AG08395 (cell line): ENCODE data around the gene CCL11.

Experiments
- DNase-seq: peaks from one replicate; pipeline ENCODE4 v3.0.0; 2012; ENCODE audit warnings: mixed read lengths, low spot score

The CCL11 gene

GRCh38 chr17:34285286-34285792 is at the start of gene CCL11:
CCL11 (plus strand) TSS chr17:34285742; CDS start chr17:34285809, 67 bp downstream.
- no peak for DNase-seq

GRCh38 chr17:34236281-34236892 is 49.2 kb upstream of the CCL11 start:
- DNase-seq = no peak

GRCh38 chr17:34237458-34237857 is 48.1 kb upstream of the CCL11 start:
- no peak for DNase-seq

GRCh38 chr17:34241062-34241461 is 44.5 kb upstream of the CCL11 start:
- peak; percentile 23 for DNase-seq

DNA sequence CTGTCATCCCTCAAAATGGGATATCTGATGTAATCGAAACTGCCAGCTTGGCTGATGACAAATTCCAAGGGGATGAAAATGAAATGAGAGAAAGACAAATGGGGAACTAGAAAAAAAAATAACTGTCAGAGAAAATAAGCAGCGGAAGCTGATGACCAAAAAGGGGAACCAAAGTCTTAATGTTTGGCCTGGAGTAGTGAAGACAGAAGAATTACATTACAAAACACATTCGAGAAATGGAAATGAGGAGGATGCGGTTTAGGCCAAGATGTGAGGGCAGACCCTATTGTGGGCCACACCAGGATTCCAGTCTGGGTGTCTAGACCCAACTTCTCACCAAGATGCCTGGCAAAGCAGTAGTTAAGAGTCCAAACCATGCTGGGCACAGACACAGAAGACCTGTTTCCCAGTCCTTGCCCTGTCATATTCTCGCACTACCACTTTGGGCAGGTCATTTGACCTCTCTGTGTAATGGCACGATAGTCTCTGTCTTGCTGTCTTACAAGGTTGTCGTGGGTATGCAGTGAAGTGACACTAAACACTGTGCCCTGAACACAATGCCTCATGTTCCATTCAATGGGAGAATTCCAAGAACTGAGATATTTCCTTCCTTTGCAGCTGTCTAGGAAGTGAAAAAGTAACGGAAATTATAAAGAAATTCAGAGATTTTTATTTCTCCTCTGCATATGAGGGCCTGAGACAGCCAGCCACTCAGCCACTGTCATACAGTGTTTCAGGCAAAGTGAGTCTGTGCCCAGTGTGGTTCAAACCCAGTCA is 42.8 kb upstream of the CCL11 start:
- no peak for DNase-seq

GRCh38 chr17:34243364-34244320 is 41.9 kb upstream of the CCL11 start:
- DNase-seq = no peak

DNA sequence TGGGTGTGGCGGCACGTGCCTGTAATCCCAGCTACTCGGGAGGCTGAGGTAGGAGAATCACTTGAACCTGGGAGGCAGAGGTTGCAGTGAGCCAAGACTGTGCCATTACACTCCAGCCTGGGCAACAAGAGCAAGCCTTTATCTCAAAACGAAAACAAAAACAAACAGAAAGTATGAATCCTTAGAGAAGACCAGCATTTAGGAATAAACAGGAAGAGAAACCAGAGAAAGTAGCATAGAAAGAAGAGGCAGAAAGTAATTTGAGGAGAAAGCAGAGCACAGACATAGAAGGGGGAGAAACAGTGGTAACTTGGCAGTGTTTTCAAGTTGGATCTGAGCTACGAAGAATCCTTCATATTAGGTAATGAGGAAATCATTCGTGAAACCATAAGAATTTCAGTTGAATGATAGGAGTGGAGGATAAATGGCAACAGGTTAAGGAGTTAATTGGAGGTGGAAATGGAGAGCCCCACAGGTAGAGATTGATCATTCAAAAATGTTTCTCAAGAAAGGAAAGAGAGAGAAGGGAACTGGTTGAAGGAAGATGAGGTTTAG is 40.1 kb upstream of the CCL11 start:
- DNase-seq = no peak

DNA sequence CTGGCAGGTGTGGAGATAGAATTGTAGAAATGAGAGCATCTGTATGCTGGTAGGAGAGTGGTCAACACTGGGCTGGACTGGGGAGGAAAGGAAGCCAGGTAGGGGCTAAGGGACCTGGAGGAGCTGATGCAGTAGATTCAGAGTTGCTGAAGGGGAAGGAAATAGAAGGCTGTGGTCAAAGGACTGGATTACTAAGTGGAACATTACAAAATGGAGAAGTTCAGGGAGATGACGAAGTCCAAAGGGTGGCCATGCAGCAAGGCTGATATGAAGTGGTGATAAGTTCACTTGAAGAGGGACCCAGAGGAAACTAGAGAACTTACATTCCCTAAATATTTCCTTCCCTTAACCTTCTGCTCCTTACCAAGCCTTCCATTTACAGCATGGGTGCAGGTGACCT is 39.1 kb upstream of the CCL11 start:
- no peak for DNase-seq

GRCh38 chr17:34246881-34247280 is 38.7 kb upstream of the CCL11 start:
- no peak for DNase-seq

GRCh38 chr17:34248511-34249024 is 37.0 kb upstream of the CCL11 start:
- peak; percentile 67 for DNase-seq

GRCh38 chr17:34249061-34249460 is 36.5 kb upstream of the CCL11 start:
- DNase-seq = no peak

DNA sequence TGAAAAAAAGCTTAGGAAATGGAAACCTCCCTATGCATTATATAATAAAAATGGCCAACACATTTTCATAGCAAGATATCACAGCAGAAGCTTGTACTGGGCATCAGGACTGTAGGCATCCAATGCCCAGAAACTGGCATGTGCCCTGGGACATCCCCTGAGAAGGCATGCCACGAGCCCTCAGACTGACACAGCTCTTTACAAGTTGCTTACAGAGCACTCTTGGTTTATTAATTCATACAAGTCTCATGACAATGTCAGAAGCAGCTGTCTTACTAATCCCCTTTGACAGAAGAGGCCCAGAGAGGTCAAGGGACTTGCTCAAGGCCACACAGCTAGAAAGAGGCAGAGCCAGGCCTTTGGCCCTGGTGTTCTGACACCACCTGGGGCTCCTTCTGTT is 36.1 kb upstream of the CCL11 start:
- DNase-seq = no peak

DNA sequence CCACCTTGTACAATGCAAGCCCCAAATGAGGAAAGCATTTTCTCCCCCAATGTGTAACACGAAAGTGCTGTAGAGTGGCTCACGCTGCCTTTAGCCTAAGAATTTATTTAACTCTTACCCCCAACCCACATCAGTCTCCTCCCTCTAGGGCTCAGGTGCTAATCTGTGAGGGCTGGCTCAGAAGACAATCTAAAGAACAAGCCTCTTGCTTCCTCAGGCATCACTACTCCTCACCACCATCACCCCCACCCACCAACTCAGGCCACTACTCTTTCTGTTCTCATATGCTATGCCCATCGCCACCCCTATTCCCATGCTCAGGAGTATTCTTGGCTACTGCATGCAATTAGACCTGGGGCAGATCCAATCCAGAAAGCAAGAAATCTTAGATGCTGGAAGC is 34.4 kb upstream of the CCL11 start:
- DNase-seq = no peak

DNA sequence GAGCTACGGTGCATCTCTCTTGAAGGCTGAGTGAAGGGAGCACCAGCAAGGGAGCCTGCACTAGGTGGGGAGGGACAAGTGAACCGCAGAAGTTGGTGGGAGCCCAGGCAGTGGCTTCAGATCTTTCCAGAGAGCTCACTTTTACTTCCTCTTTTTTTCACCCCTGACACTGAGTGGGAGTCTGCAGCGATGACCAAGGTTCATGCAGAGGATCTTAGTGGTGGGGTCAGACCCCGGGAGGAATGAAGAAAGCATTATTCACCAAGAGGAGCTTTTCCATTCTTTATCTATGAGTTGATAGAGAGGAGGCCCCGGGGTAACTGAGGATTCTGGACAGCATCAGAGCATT is 33.5 kb upstream of the CCL11 start:
- DNase-seq = no peak

DNA sequence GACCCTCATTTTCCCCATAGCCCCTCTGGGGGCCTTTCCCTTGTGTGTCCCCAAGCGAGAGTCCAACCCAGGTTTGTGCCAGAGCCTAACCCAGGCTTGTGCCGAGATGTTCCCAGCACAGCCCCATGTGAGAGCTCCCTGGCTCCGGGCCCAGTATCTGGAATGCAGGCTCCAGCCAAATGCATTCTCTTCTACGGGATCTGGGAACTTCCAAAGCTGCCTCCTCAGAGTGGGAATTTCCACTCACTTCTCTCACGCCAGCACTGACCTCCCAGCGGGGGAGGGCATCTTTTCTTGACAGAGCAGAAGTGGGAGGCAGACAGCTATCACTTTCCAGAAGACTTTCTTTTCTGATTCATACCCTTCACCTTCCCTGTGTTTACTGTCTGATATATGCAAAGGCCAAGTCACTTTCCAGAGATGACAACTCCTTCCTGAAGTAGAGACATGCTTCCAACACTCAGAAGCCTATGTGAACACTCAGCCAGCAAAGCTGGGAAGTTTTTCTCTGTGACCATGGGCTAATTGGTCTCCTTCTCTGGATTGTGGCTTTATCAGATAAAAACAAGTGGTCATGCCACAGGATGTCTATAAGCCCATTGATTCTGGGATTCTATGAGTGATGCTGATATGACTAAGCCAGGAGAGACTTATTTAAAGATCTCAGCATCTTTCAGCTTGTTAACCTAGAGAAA is 33.0 kb upstream of the CCL11 start:
- DNase-seq = peak; percentile 90

GRCh38 chr17:34253139-34253525 is 32.4 kb upstream of the CCL11 start:
- DNase-seq = no peak

DNA sequence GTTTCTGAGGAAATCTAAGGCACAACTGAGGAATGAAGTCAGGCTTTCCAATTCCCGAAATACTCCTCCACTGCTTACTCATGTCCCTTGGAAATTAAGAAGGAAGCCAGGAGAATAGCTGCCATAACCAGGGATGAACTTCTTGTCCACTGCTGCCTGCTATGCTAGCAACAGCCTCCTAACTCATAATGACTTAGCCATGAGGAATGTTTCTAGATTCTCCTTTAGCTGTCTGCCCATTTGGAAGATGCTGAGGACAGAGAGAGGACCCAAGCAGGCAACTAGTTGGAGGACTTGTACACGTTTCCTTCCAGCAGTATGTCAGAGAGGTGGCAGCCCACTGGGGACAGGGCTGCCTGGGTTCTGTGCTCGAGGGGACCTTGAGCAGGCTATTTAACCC is 31.4 kb upstream of the CCL11 start:
- peak; percentile 91 for DNase-seq

DNA sequence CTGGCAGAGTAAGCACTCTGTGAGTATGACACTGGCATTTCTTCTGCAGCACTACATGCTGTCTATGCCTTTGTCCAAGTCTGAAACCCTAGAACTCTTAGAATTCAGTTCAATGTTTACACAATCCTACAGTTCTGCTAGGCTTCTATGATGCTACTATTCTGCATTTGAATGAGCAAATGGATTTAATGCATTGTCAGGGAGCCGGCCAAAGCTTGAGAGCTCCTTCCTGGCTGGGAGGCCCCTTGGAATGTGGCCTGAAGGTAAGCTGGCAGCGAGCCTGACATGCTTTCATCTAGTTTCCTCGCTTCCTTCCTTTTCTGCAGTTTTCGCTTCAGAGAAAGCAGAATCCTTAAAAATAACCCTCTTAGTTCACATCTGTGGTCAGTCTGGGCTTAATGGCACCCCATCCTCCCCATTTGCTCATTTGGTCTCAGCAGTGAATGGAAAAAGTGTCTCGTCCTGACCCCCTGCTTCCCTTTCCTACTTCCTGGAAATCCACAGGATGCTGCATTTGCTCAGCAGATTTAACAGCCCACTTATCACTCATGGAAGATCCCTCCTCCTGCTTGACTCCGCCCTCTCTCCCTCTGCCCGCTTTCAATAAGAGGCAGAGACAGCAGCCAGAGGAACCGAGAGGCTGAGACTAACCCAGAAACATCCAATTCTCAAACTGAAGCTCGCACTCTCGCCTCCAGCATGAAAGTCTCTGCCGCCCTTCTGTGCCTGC is 30.7 kb upstream of the CCL11 start, which contains the start of gene CCL2:
CCL2 (plus strand) TSS at position 635 of the 730 bp plus-strand sequence; CDS start at position 700, 65 bp downstream.
- DNase-seq = peak; percentile 73

DNA sequence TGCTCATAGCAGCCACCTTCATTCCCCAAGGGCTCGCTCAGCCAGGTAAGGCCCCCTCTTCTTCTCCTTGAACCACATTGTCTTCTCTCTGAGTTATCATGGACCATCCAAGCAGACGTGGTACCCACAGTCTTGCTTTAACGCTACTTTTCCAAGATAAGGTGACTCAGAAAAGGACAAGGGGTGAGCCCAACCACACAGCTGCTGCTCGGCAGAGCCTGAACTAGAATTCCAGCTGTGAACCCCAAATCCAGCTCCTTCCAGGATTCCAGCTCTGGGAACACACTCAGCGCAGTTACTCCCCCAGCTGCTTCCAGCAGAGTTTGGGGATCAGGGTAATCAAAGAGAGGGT is 30.2 kb upstream of the CCL11 start:
- no peak for DNase-seq

GRCh38 chr17:34255841-34256240 is 29.7 kb upstream of the CCL11 start:
- no peak for DNase-seq
